ENCODE results near the gene WIPF2.

Gene WIPF2

GRCh38 chr17:40218740-40219593 is at the start of gene WIPF2:
TSS of gene WIPF2 (plus strand) at chr17:40219304. CDS start at chr17:40256460, 37,156 bp downstream.
- DNase-seq (ENCODE audit: low read depth, low spot score) = peak; percentile 94

GRCh38 chr17:40170325-40170724 is 48.8 kb upstream of the WIPF2 start:
- no peak for DNase-seq (ENCODE audit: low read depth, low spot score)

GRCh38 chr17:40171750-40172149 is 47.4 kb upstream of the WIPF2 start:
- DNase-seq (ENCODE audit: low read depth, low spot score) = no peak

- no peak for DNase-seq (ENCODE audit: low read depth, low spot score)
Observed at GRCh38 chr17:40173091-40173777, 45.9 kb upstream of the WIPF2 start.

GRCh38 chr17:40173778-40174135 is 45.3 kb upstream of the WIPF2 start:
- no peak for DNase-seq (ENCODE audit: low read depth, low spot score)

- DNase-seq (ENCODE audit: low read depth, low spot score) = no peak
Observed at GRCh38 chr17:40174514-40174913, 44.6 kb upstream of the WIPF2 start.

GRCh38 chr17:40175928-40176753 is 43.0 kb upstream of the WIPF2 start:
- DNase-seq (ENCODE audit: low read depth, low spot score) = no peak

- DNase-seq (ENCODE audit: low read depth, low spot score) = no peak
Observed at GRCh38 chr17:40176754-40177110, 42.4 kb upstream of the WIPF2 start.

GRCh38 chr17:40177275-40177874 is 41.7 kb upstream of the WIPF2 start, which contains the start of gene RAPGEFL1:
TSS of gene RAPGEFL1 (plus strand) at chr17:40177470. CDS start at chr17:40177862, 392 bp downstream.
- DNase-seq (ENCODE audit: low read depth, low spot score) = peak; percentile 77

GRCh38 chr17:40178021-40178601 is 41.0 kb upstream of the WIPF2 start:
- DNase-seq (ENCODE audit: low read depth, low spot score) = no peak

GRCh38 chr17:40178660-40179059 is 40.4 kb upstream of the WIPF2 start:
- DNase-seq (ENCODE audit: low read depth, low spot score) = no peak

GRCh38 chr17:40179923-40180659 is 39.0 kb upstream of the WIPF2 start:
- no peak for DNase-seq (ENCODE audit: low read depth, low spot score)

GRCh38 chr17:40180694-40181093 is 38.4 kb upstream of the WIPF2 start:
- no peak for DNase-seq (ENCODE audit: low read depth, low spot score)

GRCh38 chr17:40181205-40181604 is 37.9 kb upstream of the WIPF2 start:
- DNase-seq (ENCODE audit: low read depth, low spot score) = no peak

- DNase-seq (ENCODE audit: low read depth, low spot score) = no peak
Observed at GRCh38 chr17:40182606-40183005, 36.5 kb upstream of the WIPF2 start.

GRCh38 chr17:40187238-40187637 is 31.9 kb upstream of the WIPF2 start:
- DNase-seq (ENCODE audit: low read depth, low spot score) = no peak

- DNase-seq (ENCODE audit: low read depth, low spot score) = no peak
Observed at GRCh38 chr17:40188694-40189093, 30.4 kb upstream of the WIPF2 start.

- DNase-seq (ENCODE audit: low read depth, low spot score) = no peak
Observed at GRCh38 chr17:40190197-40191021, 28.7 kb upstream of the WIPF2 start.
